Measurements from ENCODE around the gene GTPBP3.

DNA sequence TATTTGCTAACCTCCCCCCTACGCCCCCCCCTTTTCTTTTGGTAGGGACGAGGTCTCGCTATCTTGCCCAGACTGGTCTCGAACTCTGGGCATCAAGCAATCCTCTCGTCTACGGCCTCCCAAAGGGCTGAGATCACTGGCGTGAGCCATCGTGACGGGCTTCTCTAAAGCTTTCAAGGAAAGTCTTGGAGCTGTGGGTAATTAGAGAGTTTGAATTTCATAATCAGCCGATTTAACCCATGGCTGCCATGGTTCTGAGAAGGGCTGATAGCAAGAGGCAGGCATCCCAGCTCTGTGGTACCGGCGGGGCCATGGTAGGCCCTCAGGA lies 33.4 kb upstream of the GTPBP3 start:
- TF ChIP-seq, protein P1, sequence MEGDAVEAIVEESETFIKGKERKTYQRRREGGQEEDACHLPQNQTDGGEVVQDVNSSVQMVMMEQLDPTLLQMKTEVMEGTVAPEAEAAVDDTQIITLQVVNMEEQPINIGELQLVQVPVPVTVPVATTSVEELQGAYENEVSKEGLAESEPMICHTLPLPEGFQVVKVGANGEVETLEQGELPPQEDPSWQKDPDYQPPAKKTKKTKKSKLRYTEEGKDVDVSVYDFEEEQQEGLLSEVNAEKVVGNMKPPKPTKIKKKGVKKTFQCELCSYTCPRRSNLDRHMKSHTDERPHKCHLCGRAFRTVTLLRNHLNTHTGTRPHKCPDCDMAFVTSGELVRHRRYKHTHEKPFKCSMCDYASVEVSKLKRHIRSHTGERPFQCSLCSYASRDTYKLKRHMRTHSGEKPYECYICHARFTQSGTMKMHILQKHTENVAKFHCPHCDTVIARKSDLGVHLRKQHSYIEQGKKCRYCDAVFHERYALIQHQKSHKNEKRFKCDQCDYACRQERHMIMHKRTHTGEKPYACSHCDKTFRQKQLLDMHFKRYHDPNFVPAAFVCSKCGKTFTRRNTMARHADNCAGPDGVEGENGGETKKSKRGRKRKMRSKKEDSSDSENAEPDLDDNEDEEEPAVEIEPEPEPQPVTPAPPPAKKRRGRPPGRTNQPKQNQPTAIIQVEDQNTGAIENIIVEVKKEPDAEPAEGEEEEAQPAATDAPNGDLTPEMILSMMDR (IDR thresholded peaks at IDR 0.05) = no peak
- TF ChIP-seq POLR2AphosphoS5 (IDR thresholded peaks at IDR 0.05) = no peak
- TF ChIP-seq POLR2A (IDR thresholded peaks at IDR 0.05) = no peak
